Aorta (tissue), 5 donors: ENCODE measurements around the gene USP49. TPM values are rescaled to one million over a fixed set of nuclear protein-coding genes. Genes with fewer than 3 reads are reported as not detected.

ENCODE experiments used
- ATAC-seq: fragments of 200-7000 bp; cut with Tn5 transposase; one replicate; pipeline ENCODE4 v1.9.1; 2022; ENCODE audit warnings: moderate library complexity; ENCODE audit not compliant: low FRiP score
- DNase-seq, 2 donors: peaks; one replicate each; pipeline ENCODE4 v3.0.0-alpha.2; 2020
- H3K27ac ChIP-seq, 2 donors: one replicate each; pipeline ENCODE4 v1.5.1; 2013; ENCODE audit warnings: low read length in 2 of 2, mild to moderate bottlenecking in 2 of 2, moderate library complexity in 2 of 2, control low read depth in 1 of 2, inconsistent platforms in 1 of 2, low read depth in 1 of 2
- H3K27me3 ChIP-seq, 2 donors: one replicate each; pipeline ENCODE4 v1.6.1; 2013; ENCODE audit warnings: control low read depth in 1 of 2, low read length in 1 of 2, mild to moderate bottlenecking in 1 of 2, moderate library complexity in 1 of 2; ENCODE audit not compliant: insufficient read depth in 2 of 2, control insufficient read depth in 1 of 2
- H3K36me3 ChIP-seq, 2 donors: one replicate each; pipeline ENCODE4 v1.6.1; 2013; ENCODE audit warnings: control low read depth in 1 of 2, low read length in 1 of 2, mild to moderate bottlenecking in 1 of 2; ENCODE audit not compliant: insufficient read depth in 2 of 2, control insufficient read depth in 1 of 2
- H3K4me1 ChIP-seq, 2 donors: one replicate each; pipeline ENCODE4 v1.6.1; 2013; ENCODE audit warnings: low read length in 2 of 2, control low read depth in 1 of 2, mild to moderate bottlenecking in 1 of 2, moderate library complexity in 1 of 2; ENCODE audit not compliant: insufficient read depth in 2 of 2, control insufficient read depth in 1 of 2
- H3K4me3 ChIP-seq, 2 donors: one replicate each; pipeline ENCODE4 v1.5.1; 2013; ENCODE audit warnings: low read length in 2 of 2, control low read depth in 1 of 2, mild to moderate bottlenecking in 1 of 2
- H3K9me3 ChIP-seq: one replicate; pipeline ENCODE4 v1.6.1; 2013; ENCODE audit warnings: mild to moderate bottlenecking, low read length; ENCODE audit not compliant: control insufficient read depth
- WGBS, 2 donors: extraction: QIAGEN DNeasy Blood & Tissue Kit; methylation state at CpG; one replicate each; pipeline ENCODE4 v1.1.7; 2013; 5-methylcytosine and 5-hydroxymethylcytosine counted together
- intact Hi-C, 2 donors: fragments of 100-400 bp; cut with DNase I; formaldehyde crosslinking; loops; one replicate each; pipeline versions ENCODE4 v1.14.2 to v1.15.0; 2022
- polyA plus RNA-seq, 2 donors: library from polyadenylated mRNA; stranded (reverse); fragments of 200-250 nt; gene quantifications; one replicate each; pipeline ENCODE4 v1.2.3, GENCODE V29; 2013
- total RNA-seq, 2 donors: library from RNA; stranded (reverse); fragmentation: NEBNext Ultra II Directional; extraction: Animal tissue kit (Norgen Biotek cat#: 25700); gene quantifications; one replicate each; pipeline ENCODE4 v1.2.1, GENCODE V29; 2021
- donor health status: healthy with polysubstance abuse.
- donor health status: Bipolar disorder and iron deficiency.
- donor health status: DM: no; HTN: no; CAD: no.
- donor health status: DM: no; HTN: no; CAD: no.
- donor health status: DM: yes; HTN: yes; CAD: no.

The USP49 gene
- total and polyA plus RNA-seq, 4 donors: 1.3 to 5.3 (median 1.9) TPM

DNA sequence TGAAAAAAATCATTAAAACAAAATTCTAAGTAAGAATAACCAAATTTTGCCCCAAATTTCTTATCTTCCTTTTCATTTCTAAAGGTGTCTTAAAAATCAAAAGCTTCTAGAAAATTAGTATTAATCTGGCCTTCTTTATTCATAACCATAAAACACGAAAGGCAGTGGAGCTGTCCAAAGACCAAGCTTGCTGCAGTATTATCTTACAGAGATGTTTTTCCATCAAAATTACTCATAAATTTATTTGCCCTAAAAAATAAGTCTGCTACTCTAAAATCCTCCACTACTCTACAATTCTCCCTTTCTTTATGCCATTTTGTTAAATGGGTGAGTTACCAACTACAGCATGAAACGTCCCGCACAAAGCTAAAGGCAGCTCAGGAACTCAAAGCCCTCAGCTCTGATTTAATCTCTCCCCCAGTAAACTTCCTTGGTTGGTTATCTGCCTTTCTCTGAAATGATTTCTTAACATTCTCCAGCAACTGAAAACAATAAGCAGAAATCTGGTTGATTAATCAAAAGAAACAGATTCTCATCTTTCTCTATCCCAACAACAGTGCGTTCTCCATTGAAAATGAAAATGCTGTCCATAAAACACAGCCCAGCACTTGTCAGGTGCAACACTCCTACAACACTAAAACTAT is 2.1 kb downstream of the USP49 start:
- 63 to 74% methylated on average over 4 of the region's 4 CpGs for whole genome bisulfite sequencing, 2 donors
- H3K4me3 ChIP-seq: no peak overlapping the region
- H3K9me3 ChIP-seq: no peaks in the 10 kb centered on the region
- H3K4me1 ChIP-seq: peaks cover 0 to 2% of the 10 kb centered on the region in 2 donors
- no peaks in the 10 kb centered on the region for H3K27me3 ChIP-seq
- intact Hi-C loops: loop anchor here in 1 of 2 donors (10.0 kb wide), 1 partner anchor 108 kb away; the partner anchor contains the start of genes PRICKLE4 and TOMM6
- H3K27ac ChIP-seq: no peak overlapping the region
- no peaks in the 10 kb centered on the region for H3K36me3 ChIP-seq
- no peak for ATAC-seq
- DNase-seq: no peak

- peaks cover 0 to 1% of the 10 kb centered on the region in 2 donors for H3K36me3 ChIP-seq
- no peaks in the 10 kb centered on the region for H3K27me3 ChIP-seq
- H3K27ac ChIP-seq: no peak overlapping the region
- H3K9me3 ChIP-seq: no peaks in the 10 kb centered on the region
- intact Hi-C loops: no loop called here
- no peak for ATAC-seq
- H3K4me3 ChIP-seq: no peak overlapping the region
- DNase-seq: no peak
- WGBS, 2 donors: 54 to 63% methylated on average over 4 of the region's 4 CpGs
- no peaks in the 10 kb centered on the region for H3K4me1 ChIP-seq
Measured at GRCh38 chr6:41887331-41887751, 7.8 kb downstream of the USP49 start.

DNA sequence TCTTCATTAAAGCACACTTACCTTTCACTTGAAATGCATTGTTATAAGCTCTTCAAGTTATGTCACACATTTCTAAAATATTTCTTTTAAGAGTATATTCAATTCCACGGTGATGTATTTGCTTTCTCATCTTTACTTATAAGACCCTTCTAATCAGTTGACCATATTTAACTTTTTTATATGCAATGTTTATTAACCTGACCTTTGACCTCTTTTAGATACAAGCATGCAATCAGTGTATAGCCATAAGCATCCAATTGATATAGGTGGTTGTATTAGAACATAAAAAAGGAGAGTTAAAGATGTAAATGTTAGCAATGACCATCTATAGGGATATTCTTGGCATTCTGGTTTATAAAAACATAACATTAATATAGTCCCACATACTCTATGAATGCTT is 9.2 kb downstream of the USP49 start:
- H3K4me1 ChIP-seq: no peaks in the 10 kb centered on the region
- 88 to 96% methylated on average over 1 of the region's 1 CpG for WGBS, 2 donors
- intact Hi-C loops: no loop called here

GRCh38 chr6:41884957-41885356 is 10.2 kb downstream of the USP49 start:
- no peaks in the 10 kb centered on the region for H3K4me1 ChIP-seq
- WGBS, 2 donors: 81 to 85% methylated on average over 5 of the region's 5 CpGs
- H3K4me3 ChIP-seq: no peak overlapping the region
- ATAC-seq (no peak), DNase-seq (no peak)
- H3K9me3 ChIP-seq: no peaks in the 10 kb centered on the region
- no peak overlapping the region for H3K27ac ChIP-seq
- no peaks in the 10 kb centered on the region for H3K27me3 ChIP-seq
- intact Hi-C loops: no loop called here
- H3K36me3 ChIP-seq: peaks cover 0 to 1% of the 10 kb centered on the region in 2 donors

More for the DNA sequence above, 9.2 kb downstream of the USP49 start:
- Histone ChIP-seq H3K4me3 (no peak overlapping the region), H3K27ac (no peak overlapping the region), H3K36me3 (peaks cover 0 to 1% of the 10 kb centered on the region in 2 donors), H3K27me3 (no peaks in the 10 kb centered on the region), H3K9me3 (no peaks in the 10 kb centered on the region)
- no peak for DNase-seq
- no peak for ATAC-seq

GRCh38 chr6:41881506-41881905 is 13.7 kb downstream of the USP49 start:
- Histone ChIP-seq H3K9me3 (no peaks in the 10 kb centered on the region), H3K4me1 (no peaks in the 10 kb centered on the region), H3K4me3 (no peak overlapping the region), H3K27me3 (no peaks in the 10 kb centered on the region), H3K27ac (no peak overlapping the region), H3K36me3 (peaks cover 0 to 1% of the 10 kb centered on the region in 2 donors)
- WGBS, 2 donors: 89 to 91% methylated on average over 1 of the region's 1 CpG
- intact Hi-C loops: no loop called here
- no peak for ATAC-seq
- DNase-seq: no peak

DNA sequence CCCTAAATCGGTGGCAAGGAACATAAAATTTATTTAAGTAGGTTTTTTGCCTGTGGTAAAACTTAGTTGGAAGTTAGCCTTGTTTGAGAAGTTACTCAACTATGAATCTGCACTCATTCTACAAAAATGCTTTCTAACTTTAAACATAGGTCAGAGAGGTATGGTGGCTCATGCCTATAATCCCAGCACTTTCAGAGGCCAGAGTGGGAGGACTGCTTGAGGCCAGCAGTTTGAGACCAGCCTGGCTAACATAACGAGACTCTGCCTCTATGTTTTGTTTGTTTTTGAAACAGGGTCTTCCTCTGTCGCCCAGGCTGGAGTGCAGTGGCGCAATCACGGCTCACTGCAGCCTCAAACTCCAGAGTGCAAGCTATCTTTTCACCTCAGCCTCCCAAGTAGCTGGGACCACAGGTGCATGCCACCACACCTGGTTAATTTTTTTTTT is 16.2 kb downstream of the USP49 start:
- Histone ChIP-seq H3K9me3 (no peaks in the 10 kb centered on the region), H3K27me3 (no peaks in the 10 kb centered on the region), H3K4me1 (no peaks in the 10 kb centered on the region), H3K27ac (no peak overlapping the region), H3K36me3 (no peaks in the 10 kb centered on the region), H3K4me3 (no peak overlapping the region)
- no peak for DNase-seq
- intact Hi-C loops: no loop called here
- ATAC-seq: no peak
- WGBS, 2 donors: 79 to 84% methylated on average over 5 of the region's 5 CpGs

DNA sequence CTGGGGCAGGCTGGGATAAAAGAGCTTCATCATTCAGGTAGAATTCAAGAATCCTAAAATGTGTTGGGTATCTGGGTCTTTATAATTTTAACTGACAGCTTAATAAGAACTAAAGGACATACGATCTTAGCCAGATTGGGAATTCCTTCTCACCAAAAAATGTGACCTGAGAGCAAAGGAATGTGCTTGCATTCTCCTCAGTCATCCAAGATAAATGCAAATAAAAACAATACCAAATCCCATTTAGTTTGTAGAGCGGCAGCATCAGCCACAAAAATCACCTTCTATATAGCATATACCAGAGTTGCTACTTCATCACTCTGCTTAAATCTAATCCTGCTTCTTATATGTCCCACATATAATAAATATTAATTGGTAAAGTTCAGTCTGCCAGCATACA is 16.9 kb downstream of the USP49 start:
- H3K27ac ChIP-seq: no peak overlapping the region
- 13 to 29% methylated on average over 2 of the region's 2 CpGs for WGBS, 2 donors
- no peak for DNase-seq
- H3K9me3 ChIP-seq: no peaks in the 10 kb centered on the region
- H3K4me3 ChIP-seq: no peak overlapping the region
- no peaks in the 10 kb centered on the region for H3K4me1 ChIP-seq
- intact Hi-C loops: no loop called here
- H3K27me3 ChIP-seq: no peaks in the 10 kb centered on the region
- H3K36me3 ChIP-seq: no peaks in the 10 kb centered on the region
- ATAC-seq: no peak

DNA sequence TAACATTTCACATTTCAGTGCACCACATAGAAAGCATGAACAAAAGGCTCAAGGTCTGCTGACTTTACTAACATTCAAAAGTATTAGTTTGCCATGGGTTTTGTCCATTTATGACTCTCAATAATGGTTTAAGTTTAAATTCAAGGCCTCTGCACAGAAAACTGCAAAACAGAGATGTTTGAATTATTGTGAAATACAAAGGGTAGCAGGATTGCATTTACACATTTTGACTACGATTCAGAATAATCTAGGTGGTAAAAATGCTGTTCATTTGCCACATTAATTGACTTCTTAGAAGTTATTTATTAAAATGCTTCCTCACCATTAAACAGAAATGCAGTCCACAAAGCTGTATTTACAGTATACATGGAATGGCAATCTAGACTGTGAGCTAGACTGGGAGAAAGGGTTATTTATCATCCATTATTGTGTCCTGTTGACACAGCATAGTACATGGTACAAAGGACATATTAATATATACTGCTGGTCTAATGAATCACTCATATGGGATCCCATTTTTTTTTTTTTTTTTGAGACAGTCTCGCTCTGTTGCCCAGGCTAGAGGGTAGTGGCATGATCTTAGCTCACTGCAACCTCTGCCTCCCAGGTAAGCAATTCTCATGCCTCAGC is 18.0 kb downstream of the USP49 start:
- H3K27ac ChIP-seq: no peak overlapping the region
- ATAC-seq (no peak), DNase-seq (no peak)
- H3K27me3 ChIP-seq: no peaks in the 10 kb centered on the region
- no peaks in the 10 kb centered on the region for H3K36me3 ChIP-seq
- intact Hi-C loops: no loop called here
- no peak overlapping the region for H3K4me3 ChIP-seq
- H3K4me1 ChIP-seq: no peaks in the 10 kb centered on the region
- no peaks in the 10 kb centered on the region for H3K9me3 ChIP-seq
- WGBS, 2 donors: 95 to 97% methylated on average over 2 of the region's 2 CpGs

GRCh38 chr6:41874741-41875140 is 20.4 kb downstream of the USP49 start:
- intact Hi-C loops: no loop called here
- 93% methylated on average over 1 of the region's 1 CpG for WGBS, 2 donors
- no peaks in the 10 kb centered on the region for H3K4me1 ChIP-seq
- no peaks in the 10 kb centered on the region for H3K9me3 ChIP-seq
- ATAC-seq (no peak), DNase-seq (no peak)
- no peak overlapping the region for H3K4me3 ChIP-seq
- no peaks in the 10 kb centered on the region for H3K27me3 ChIP-seq
- no peak overlapping the region for H3K27ac ChIP-seq
- no peaks in the 10 kb centered on the region for H3K36me3 ChIP-seq
